Metanephros (tissue), 1 donor: ENCODE data around the gene C1QBP. TPM values are rescaled to one million over a fixed set of nuclear protein-coding genes. Genes with fewer than 3 reads are reported as not detected.

Experiments used
- total RNA-seq: library from RNA; depleted of rRNA; stranded (reverse); fragments of >200 nt; gene quantifications from one replicate; pipeline ENCODE4 v1.2.3, GENCODE V29; 2014

C1QBP gene, protein sequence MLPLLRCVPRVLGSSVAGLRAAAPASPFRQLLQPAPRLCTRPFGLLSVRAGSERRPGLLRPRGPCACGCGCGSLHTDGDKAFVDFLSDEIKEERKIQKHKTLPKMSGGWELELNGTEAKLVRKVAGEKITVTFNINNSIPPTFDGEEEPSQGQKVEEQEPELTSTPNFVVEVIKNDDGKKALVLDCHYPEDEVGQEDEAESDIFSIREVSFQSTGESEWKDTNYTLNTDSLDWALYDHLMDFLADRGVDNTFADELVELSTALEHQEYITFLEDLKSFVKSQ
- 92.0 TPM for total RNA-seq

DNA sequence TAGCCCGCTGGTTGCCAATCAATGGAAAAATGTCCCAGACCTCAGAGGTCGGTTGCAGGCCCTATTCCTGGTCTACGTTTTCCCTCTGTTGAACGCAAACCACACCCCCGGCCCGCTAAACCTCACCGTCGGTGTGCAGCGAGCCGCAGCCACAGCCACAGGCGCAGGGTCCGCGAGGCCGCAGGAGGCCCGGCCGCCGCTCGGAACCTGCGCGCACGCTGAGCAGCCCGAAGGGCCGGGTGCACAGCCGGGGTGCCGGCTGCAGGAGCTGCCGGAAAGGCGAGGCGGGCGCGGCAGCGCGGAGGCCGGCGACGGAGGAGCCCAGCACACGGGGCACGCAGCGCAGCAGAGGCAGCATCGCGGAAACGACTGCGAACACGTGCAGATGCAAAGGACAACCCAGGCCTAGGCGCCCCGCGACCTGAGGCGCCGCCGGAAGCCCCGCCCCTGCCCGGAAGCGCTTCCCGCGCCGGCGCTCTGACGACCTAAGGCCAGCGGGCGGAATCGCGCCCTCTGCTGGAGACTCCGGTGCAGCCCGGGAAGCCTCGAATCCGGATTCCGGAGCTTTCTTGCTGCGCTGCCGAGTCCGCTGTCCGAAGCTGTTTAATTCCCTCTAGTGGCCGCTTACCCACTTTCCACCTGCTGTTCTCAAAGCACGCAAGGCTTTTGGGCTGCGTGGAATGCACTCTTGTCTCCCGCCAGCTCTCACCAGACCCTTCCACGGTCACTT is at the start of gene C1QBP:
TSS of gene C1QBP (minus strand) at position 440 of the 730 bp plus-strand sequence. CDS start at position 358, 82 bp downstream.

DNA sequence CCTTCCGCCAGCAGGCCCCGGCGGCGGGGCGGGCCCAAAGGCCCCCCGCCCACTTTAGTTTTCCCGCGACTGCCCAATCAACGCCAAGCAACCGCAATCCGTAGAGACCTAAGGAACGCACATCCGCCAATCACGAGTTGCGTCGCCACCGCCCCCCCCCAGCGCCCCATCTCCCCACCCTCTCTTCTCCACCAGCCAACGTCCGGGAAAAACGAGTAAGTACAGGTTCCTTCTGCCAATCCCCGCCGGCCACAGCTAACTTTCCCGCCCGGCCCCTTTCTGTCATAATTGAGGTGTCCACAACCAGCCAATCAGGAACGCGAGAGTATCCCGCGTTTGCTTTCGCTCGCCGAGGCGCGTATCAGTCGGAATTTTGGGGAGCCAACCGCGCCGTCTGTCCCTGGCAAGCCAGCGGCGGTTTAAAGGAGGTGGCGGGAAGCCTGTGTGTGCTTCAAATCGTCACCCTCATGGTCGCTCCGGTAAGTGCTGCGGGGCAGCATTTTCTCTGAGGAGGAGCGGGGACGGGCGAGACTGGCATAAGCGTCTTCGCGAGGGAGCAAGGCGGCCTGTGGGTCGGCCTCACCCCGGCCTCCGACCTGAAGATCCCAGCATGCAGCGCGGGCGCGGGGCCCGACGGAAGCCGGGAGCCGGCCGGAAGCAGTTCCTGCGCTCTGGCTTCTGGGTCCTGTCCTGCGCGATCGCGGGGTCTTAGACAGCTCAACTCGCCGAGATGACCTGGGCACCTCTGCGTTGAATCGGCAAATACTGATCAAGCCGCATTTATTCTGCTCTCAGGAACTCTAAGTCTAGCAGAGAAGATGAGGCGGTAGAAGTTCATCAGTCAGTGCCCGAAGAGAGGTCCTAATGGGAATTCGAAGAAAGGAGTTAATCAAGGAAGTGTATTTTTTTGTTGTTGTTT is 47.5 kb upstream of the C1QBP start, which contains the start of gene MIS12:
TSS of gene MIS12 (plus strand) at position 361 of the 919 bp plus-strand sequence. CDS start 2,297 bp downstream, outside the sequence.

GRCh38 chr17:5485270-5486205 is 46.6 kb upstream of the C1QBP start, which contains the start of gene DERL2:
Gene DERL2, minus strand, starts transcription at chr17:5486178. Its CDS starts 17 bp downstream, at chr17:5486161.

GRCh38 chr17:5419959-5420653 is 18.8 kb downstream of the C1QBP start, which contains the start of gene RPAIN:
Gene RPAIN, plus strand, starts transcription at chr17:5420182. Its CDS starts 29 bp downstream, at chr17:5420211.

DNA sequence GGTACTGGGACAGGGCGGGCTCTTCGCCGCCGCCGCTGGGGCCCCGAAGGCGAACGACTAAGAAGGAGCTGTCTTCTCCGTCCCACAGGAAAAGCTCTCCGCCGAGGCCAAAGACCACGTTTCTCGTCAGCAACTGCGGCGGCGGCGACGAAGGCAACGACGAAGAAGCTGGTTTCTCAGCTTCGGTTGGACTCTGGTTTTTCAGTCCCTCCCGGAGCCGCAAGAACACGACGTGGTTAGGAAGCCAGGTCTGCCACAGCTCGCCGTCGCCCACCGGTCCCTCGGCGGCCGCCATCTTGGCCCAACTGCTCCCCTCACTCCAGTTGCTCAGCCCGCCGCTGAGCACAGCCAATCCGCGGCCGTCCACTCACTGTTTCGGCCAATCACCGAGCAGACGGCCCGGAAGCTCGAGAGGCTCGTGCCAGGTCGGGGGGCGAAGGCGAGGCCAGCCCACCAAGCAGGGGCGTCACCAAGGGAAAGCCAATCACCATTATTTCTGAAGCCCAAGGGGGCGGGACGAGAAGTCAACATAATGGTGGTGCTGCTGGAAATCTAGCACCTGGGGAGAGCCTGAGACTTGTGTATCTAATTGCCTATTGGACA is 19.5 kb downstream of the C1QBP start, which contains the start of gene NUP88:
TSS of gene NUP88 (minus strand) at position 307 of the 603 bp plus-strand sequence. CDS start at position 295, 12 bp downstream.

Other genes with a start within 250 kb of the C1QBP start
- gene ZNF594, start 247.3 kb downstream of the C1QBP start, total RNA-seq, result 17.3 TPM
- gene SCIMP, start 204.3 kb downstream of the C1QBP start, total RNA-seq, result 1.8 TPM
- 33.9 TPM for gene RABEP1, start 156.9 kb downstream of the C1QBP start, total RNA-seq
- 56.3 TPM for gene NUP88, start 19.5 kb downstream of the C1QBP start, total RNA-seq
- 61.8 TPM for gene RPAIN, start 19.0 kb downstream of the C1QBP start, total RNA-seq
- gene DHX33, start 29.8 kb upstream of the C1QBP start, total RNA-seq, result 16.3 TPM
- 61.4 TPM for gene DERL2, start 47.0 kb upstream of the C1QBP start, total RNA-seq
- 18.2 TPM for gene MIS12, start 47.4 kb upstream of the C1QBP start, total RNA-seq
- 61.9 TPM for gene NLRP1, start 145.4 kb upstream of the C1QBP start, total RNA-seq